B cell (primary cell): Measurements from ENCODE around the gene TEX11. TPM values are rescaled to one million over a fixed set of nuclear protein-coding genes. Genes with fewer than 3 reads are reported as not detected.

Source experiments
- ATAC-seq: fragments of 200-7000 bp; cut with Tn5 transposase; one replicate; pipeline ENCODE4 v1.10.0; 2021; ENCODE audit warnings: low read depth, mild to moderate bottlenecking, moderate number of reproducible peaks, moderate library complexity
- CTCF ChIA-PET: fragments of 350-600 bp; sonication (Branson Sonifier 250); formaldehyde crosslinking; loops from one replicate; lab custom pipeline; 2021; ENCODE audit warnings: antibody characterized with exemption, inconsistent platforms; lab: Charles Lee
- POLR2A ChIA-PET: fragments of 350-600 bp; sonication (Branson Sonifier 250); formaldehyde crosslinking; loops from one replicate; lab custom pipeline; 2021; ENCODE audit warnings: antibody characterized with exemption; lab: Charles Lee
- DNase-seq: peaks from one replicate; pipeline ENCODE4 v3.0.0; 2013
- H2AFZ ChIP-seq: 2 replicates; pipeline ENCODE4 v1.6.1; 2012; ENCODE audit warnings: mild to moderate bottlenecking, low read depth, low read length; ENCODE audit not compliant: insufficient read depth, poor library complexity, severe bottlenecking
- H3K27ac ChIP-seq, 2 donors: 1 replicate in 1 of 2; 2 replicates in 1 of 2; pipeline ENCODE4 v1.5.1; 2012 to 2013; ENCODE audit warnings: low read length in 2 of 2, mild to moderate bottlenecking in 2 of 2, moderate library complexity in 1 of 2
- H3K27me3 ChIP-seq, 4 experiments: fragments of 200-600 bp in 1 of 4; sonication (generic) in 1 of 4; replicated peaks in 1 of 4; 1 replicate in 2 of 4; 2 replicates in 2 of 4; pipeline versions ENCODE4 v1.6.1 to v1.7.0; 2013 to 2016; ENCODE audit warnings: low read length in 3 of 4, mild to moderate bottlenecking in 2 of 4, mixed read lengths in 1 of 4, moderate library complexity in 1 of 4; ENCODE audit not compliant: insufficient read depth in 4 of 4, control insufficient read depth in 3 of 4; ENCODE audit errors: control extremely low read depth in 1 of 4
- H3K36me3 ChIP-seq, 2 experiments: replicated peaks in 1 of 2; 1 replicate in 1 of 2; 2 replicates in 1 of 2; pipeline versions ENCODE4 v1.6.1 to v1.7.1; 2013; ENCODE audit warnings: low read length in 1 of 2; ENCODE audit not compliant: insufficient read depth in 2 of 2, control insufficient read depth in 1 of 2; ENCODE audit errors: control extremely low read depth in 1 of 2, extremely low read depth in 1 of 2
- H3K4me1 ChIP-seq, 2 donors: fragments of 200-600 bp in 1 of 2; sonication (generic) in 1 of 2; 1 replicate in 1 of 2; 2 replicates in 1 of 2; pipeline versions ENCODE4 v1.5.1 to v1.6.1; 2013 to 2017; ENCODE audit warnings: low read length in 2 of 2; ENCODE audit not compliant: control insufficient read depth in 2 of 2, insufficient read depth in 2 of 2
- H3K4me2 ChIP-seq: replicated peaks from 2 replicates; pipeline ENCODE3; 2012; ENCODE audit warnings: mild to moderate bottlenecking, low read depth, low read length; ENCODE audit not compliant: poor library complexity, severe bottlenecking
- H3K4me3 ChIP-seq, 5 experiments: fragments of 200-600 bp in 1 of 5; sonication (generic) in 1 of 5; 1 replicate in 3 of 5; 2 replicates in 2 of 5; pipeline versions ENCODE4 v1.5.1 to v1.7.0; 2011 to 2016; ENCODE audit warnings: low read length in 4 of 5, mild to moderate bottlenecking in 4 of 5, low read depth in 2 of 5, control low read depth in 1 of 5, moderate library complexity in 1 of 5; ENCODE audit not compliant: insufficient read depth in 1 of 5; ENCODE audit errors: control extremely low read depth in 1 of 5, extremely low read depth in 1 of 5
- H3K79me2 ChIP-seq: fragments of 200-600 bp; sonication (generic); one replicate; pipeline ENCODE4 v1.6.0; 2016; ENCODE audit warnings: low read length; ENCODE audit not compliant: control insufficient read depth, insufficient read depth
- H3K9ac ChIP-seq: fragments of 200-600 bp; sonication (generic); 2 replicates; pipeline ENCODE4 v1.6.1; 2017; ENCODE audit warnings: mild to moderate bottlenecking, low read length, moderate library complexity
- H3K9me3 ChIP-seq, 3 donors: one replicate each; pipeline versions ENCODE4 v1.6.1 to v1.7.1; 2013; ENCODE audit warnings: low read length in 2 of 3; ENCODE audit not compliant: control insufficient read depth in 2 of 3, insufficient read depth in 1 of 3; ENCODE audit errors: control extremely low read depth in 1 of 3
- H4K20me1 ChIP-seq: 2 replicates; pipeline ENCODE4 v1.6.0; 2012; ENCODE audit warnings: mild to moderate bottlenecking, low read length; ENCODE audit not compliant: insufficient read depth, control insufficient read depth, poor library complexity, severe bottlenecking
- H3K27ac Mint-ChIP-seq: one replicate; pipeline ENCODE4 v1.8.0; 2021; ENCODE audit warnings: mixed read lengths
- H3K27me3 Mint-ChIP-seq: one replicate; pipeline ENCODE4 v1.8.0; 2021; ENCODE audit warnings: mixed read lengths
- H3K4me1 Mint-ChIP-seq: one replicate; pipeline ENCODE4 v1.8.0; 2021; ENCODE audit warnings: mixed read lengths
- H3K4me3 Mint-ChIP-seq: one replicate; pipeline ENCODE4 v1.8.0; 2021; ENCODE audit warnings: mixed read lengths
- H3K9me3 Mint-ChIP-seq: one replicate; pipeline ENCODE4 v1.8.0; 2022; ENCODE audit warnings: mixed read lengths; ENCODE audit not compliant: insufficient read depth
- EZH2 ChIP-seq: IDR thresholded peaks from 2 replicates; pipeline ENCODE4 v1.6.1; 2012; ENCODE audit warnings: borderline replicate concordance, low read depth, mild to moderate bottlenecking, moderate library complexity, low read length; ENCODE audit not compliant: insufficient read depth, poor library complexity, severe bottlenecking
- WGBS: methylation state at CpG from one replicate; pipeline ENCODE4 v1.1.5; 2013; ENCODE audit warnings: missing lambda C conversion rate; ENCODE audit not compliant: insufficient coverage; 5-methylcytosine and 5-hydroxymethylcytosine counted together
- intact Hi-C: fragments of 100-400 bp; cut with micrococcal nuclease; formaldehyde crosslinking; loops from one replicate; pipeline ENCODE4 v1.10.0; 2022
- polyA plus RNA-seq: library from polyadenylated mRNA; depleted of rRNA; stranded (reverse); fragments of >200 nt; gene quantifications from 2 replicates; pipeline ENCODE4 v1.2.3, GENCODE V29; 2012
- total RNA-seq, 2 donors: library from RNA; stranded (reverse); fragments of 120-200 nt in 1 of 2; gene quantifications; 1 replicate in 1 of 2; 2 replicates in 1 of 2; pipeline versions ENCODE4 v1.2.3 to v1.2.4, GENCODE V29; 2013 to 2022
- TF ChIP-seq, protein P1 (sequence below): fragments of 200-600 bp; IDR thresholded peaks from one replicate; pipeline ENCODE4 v1.8.0; 2022; ENCODE audit warnings: antibody characterized with exemption, mild to moderate bottlenecking

Gene TEX11
- total and polyA plus RNA-seq, 2 donors (not counting 1 experiment from before 2014, with no cell fraction given), result not detected

DNA sequence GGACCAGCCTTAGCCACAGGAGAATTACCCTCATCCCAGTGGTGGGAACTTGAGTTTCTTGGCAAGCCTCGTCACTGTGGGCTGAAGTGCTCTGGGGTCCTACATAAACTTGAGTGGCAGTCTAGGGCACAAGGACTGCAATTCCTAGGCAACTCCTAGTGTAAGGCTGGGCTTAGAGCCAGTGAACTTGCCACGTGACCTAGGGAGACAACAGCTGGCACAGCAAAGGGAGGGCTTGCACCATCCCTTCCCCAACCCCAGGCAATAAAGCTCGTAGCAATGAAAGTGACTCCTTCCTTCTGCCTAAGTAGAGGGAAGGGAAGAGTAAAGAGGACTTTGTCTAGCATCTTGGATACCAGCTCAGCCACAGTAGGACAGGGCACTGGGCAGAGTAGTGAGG lies 81.8 kb downstream of the TEX11 start:
- no peak overlapping the region for H3K27ac ChIP-seq
- H3K36me3 ChIP-seq, result no peaks in the 10 kb centered on the region
- no peak overlapping the region for H3K27ac Mint-ChIP-seq
- H3K9me3 Mint-ChIP-seq, result no peaks in the 10 kb centered on the region
- H3K79me2 ChIP-seq, result no peaks in the 10 kb centered on the region
- no peaks in the 10 kb centered on the region for H3K4me1 Mint-ChIP-seq
- no peaks in the 10 kb centered on the region for H3K4me1 ChIP-seq
- H2AFZ ChIP-seq, result no peak overlapping the region
- CTCF ChIA-PET, result no interaction called here
- ATAC-seq (no peak), DNase-seq (no peak)
- no peaks in the 10 kb centered on the region for H3K9me3 ChIP-seq
- WGBS, result no CpG with 5 or more reads among the region's 3 CpGs
- H3K4me2 ChIP-seq, result no peak overlapping the region
- no peak overlapping the region for H3K4me3 ChIP-seq
- H4K20me1 ChIP-seq, result no peaks in the 10 kb centered on the region
- TF ChIP-seq, protein P1, sequence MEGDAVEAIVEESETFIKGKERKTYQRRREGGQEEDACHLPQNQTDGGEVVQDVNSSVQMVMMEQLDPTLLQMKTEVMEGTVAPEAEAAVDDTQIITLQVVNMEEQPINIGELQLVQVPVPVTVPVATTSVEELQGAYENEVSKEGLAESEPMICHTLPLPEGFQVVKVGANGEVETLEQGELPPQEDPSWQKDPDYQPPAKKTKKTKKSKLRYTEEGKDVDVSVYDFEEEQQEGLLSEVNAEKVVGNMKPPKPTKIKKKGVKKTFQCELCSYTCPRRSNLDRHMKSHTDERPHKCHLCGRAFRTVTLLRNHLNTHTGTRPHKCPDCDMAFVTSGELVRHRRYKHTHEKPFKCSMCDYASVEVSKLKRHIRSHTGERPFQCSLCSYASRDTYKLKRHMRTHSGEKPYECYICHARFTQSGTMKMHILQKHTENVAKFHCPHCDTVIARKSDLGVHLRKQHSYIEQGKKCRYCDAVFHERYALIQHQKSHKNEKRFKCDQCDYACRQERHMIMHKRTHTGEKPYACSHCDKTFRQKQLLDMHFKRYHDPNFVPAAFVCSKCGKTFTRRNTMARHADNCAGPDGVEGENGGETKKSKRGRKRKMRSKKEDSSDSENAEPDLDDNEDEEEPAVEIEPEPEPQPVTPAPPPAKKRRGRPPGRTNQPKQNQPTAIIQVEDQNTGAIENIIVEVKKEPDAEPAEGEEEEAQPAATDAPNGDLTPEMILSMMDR, result no peak
- TF ChIP-seq EZH2, result no peak
- no peak overlapping the region for H3K9ac ChIP-seq
- POLR2A ChIA-PET, result no interaction called here
- no peak overlapping the region for H3K4me3 Mint-ChIP-seq
- intact Hi-C loops, result no loop called here
- peaks cover 12% of the 10 kb centered on the region for H3K27me3 Mint-ChIP-seq
- H3K27me3 ChIP-seq, result no peaks in the 10 kb centered on the region

DNA sequence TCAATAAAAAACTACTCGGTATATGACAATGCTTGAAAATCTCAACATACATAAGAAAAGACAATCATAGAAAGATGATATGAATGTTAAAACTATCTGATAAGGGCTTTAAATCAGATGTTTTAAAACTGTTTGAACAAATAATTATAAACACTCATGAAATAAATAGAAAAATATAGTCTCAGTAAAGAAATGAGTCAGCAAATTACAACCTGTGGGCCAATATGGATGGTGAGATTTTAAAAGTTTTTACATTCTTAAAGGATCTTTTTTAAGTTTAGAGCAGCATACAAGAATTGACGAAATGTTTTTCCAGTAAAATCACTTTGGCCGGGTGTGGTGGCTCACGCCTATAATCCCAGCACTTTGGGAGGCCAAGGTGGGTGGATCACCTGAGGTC lies 83.1 kb downstream of the TEX11 start:
- intact Hi-C loops, result no loop called here
- H4K20me1 ChIP-seq, result no peaks in the 10 kb centered on the region
- POLR2A ChIA-PET, result no interaction called here
- H3K9ac ChIP-seq, result no peak overlapping the region
- no CpG with 5 or more reads among the region's 4 CpGs for WGBS
- CTCF ChIA-PET, result no interaction called here
- Mint-ChIP-seq H3K4me1 (no peaks in the 10 kb centered on the region), H3K4me3 (no peak overlapping the region), H3K27me3 (peaks cover 15% of the 10 kb centered on the region), H3K9me3 (no peaks in the 10 kb centered on the region), H3K27ac (no peak overlapping the region)
- no peak overlapping the region for H3K27ac ChIP-seq
- H2AFZ ChIP-seq, result no peak overlapping the region
- no peak for TF ChIP-seq EZH2
- TF ChIP-seq, protein P1, result no peak
- no peaks in the 10 kb centered on the region for H3K27me3 ChIP-seq
- no peaks in the 10 kb centered on the region for H3K79me2 ChIP-seq
- H3K9me3 ChIP-seq, result no peaks in the 10 kb centered on the region
- ATAC-seq (no peak), DNase-seq (no peak)
- no peaks in the 10 kb centered on the region for H3K4me1 ChIP-seq
- no peak overlapping the region for H3K4me3 ChIP-seq
- no peak overlapping the region for H3K4me2 ChIP-seq
- no peaks in the 10 kb centered on the region for H3K36me3 ChIP-seq
